Keratinocyte (primary cell): ENCODE data around the gene TMEM59L.

Experiments used
- CTCF ChIP-seq, 3 experiments: IDR thresholded peaks in 1 of 3; conservative IDR thresholded peaks in 1 of 3; optimal IDR thresholded peaks in 1 of 3; 2 replicates in 2 of 3; 3 replicates in 1 of 3; pipeline versions ENCODE3 to v1.5.1; 2011; ENCODE audit warnings: low read length in 3 of 3, mild to moderate bottlenecking in 3 of 3, moderate library complexity in 2 of 3, control low read depth in 1 of 3, inconsistent platforms in 1 of 3; ENCODE audit not compliant: insufficient read depth in 2 of 3; ENCODE audit errors: extremely low read depth in 1 of 3
- EZH2 ChIP-seq: IDR thresholded peaks from one replicate; pipeline ENCODE4 v1.6.1; 2012; ENCODE audit warnings: inconsistent platforms, mild to moderate bottlenecking, low read length, moderate library complexity

GRCh38 chr19:18594096-18594823 lies 18.4 kb upstream of the TMEM59L start:
- TF ChIP-seq EZH2 = no peak
- peak; percentile 47 to 73 (median 73) for TF ChIP-seq CTCF (optimal IDR thresholded peaks at IDR 0.05 in 1 of 3, IDR thresholded peaks at IDR 0.05 in 1 of 3, conservative IDR thresholded peaks at IDR 0.05 in 1 of 3; ENCODE audit: extremely low read depth in 1 of 3, insufficient read depth in 2 of 3, low read length in 3 of 3)
